HEK293 (cell line): ENCODE measurements around the gene CALR3.

ENCODE experiments used
- CTCF ChIP-seq: fragments of 450-650 bp; formaldehyde crosslinking; IDR thresholded peaks from 2 replicates; pipeline ENCODE4 v1.5.1; 2016; ENCODE audit warnings: missing biosample characterization, missing genetic modification characterization
- EGR2 ChIP-seq: fragments of 450-650 bp; formaldehyde crosslinking; IDR thresholded peaks from 2 replicates; pipeline ENCODE4 v1.5.1; 2016; ENCODE audit warnings: low read depth, missing biosample characterization, missing genetic modification characterization
- GLIS2 ChIP-seq: fragments of 450-650 bp; formaldehyde crosslinking; IDR thresholded peaks from 2 replicates; pipeline ENCODE4 v1.5.1; 2016; ENCODE audit warnings: missing biosample characterization, missing genetic modification characterization
- IKZF3 ChIP-seq: fragments of 450-650 bp; IDR thresholded peaks from 2 replicates; pipeline ENCODE4 v1.5.0; 2018; ENCODE audit warnings: missing biosample characterization, mild to moderate bottlenecking, missing genetic modification characterization, moderate library complexity
- KLF17 ChIP-seq: fragments of 450-650 bp; formaldehyde crosslinking; IDR thresholded peaks from 2 replicates; pipeline ENCODE4 v1.5.1; 2016; ENCODE audit warnings: missing biosample characterization, missing genetic modification characterization
- MZF1 ChIP-seq: fragments of 450-650 bp; formaldehyde crosslinking; IDR thresholded peaks from 2 replicates; pipeline ENCODE4 v1.5.1; 2017; ENCODE audit warnings: missing biosample characterization, missing genetic modification characterization, borderline replicate concordance
- REST ChIP-seq: fragments of 450-650 bp; formaldehyde crosslinking; IDR thresholded peaks from 2 replicates; pipeline ENCODE4 v1.5.1; 2016; ENCODE audit warnings: missing biosample characterization, missing genetic modification characterization
- SALL2 ChIP-seq: fragments of 450-650 bp; formaldehyde crosslinking; IDR thresholded peaks from 2 replicates; pipeline ENCODE4 v1.5.0; 2017; ENCODE audit warnings: missing biosample characterization, mild to moderate bottlenecking, missing genetic modification characterization, borderline replicate concordance
- YY1 ChIP-seq: fragments of 450-650 bp; formaldehyde crosslinking; IDR thresholded peaks from 2 replicates; pipeline ENCODE4 v1.5.1; 2018; ENCODE audit warnings: missing biosample characterization, missing genetic modification characterization
- ZBTB48 ChIP-seq: fragments of 450-650 bp; formaldehyde crosslinking; IDR thresholded peaks from 2 replicates; pipeline ENCODE4 v1.5.1; 2016; ENCODE audit warnings: missing biosample characterization, missing genetic modification characterization
- ZNF133 ChIP-seq: fragments of 450-650 bp; formaldehyde crosslinking; IDR thresholded peaks from 2 replicates; pipeline ENCODE4 v1.5.1; 2016; ENCODE audit warnings: missing biosample characterization, missing genetic modification characterization
- ZNF184 ChIP-seq: fragments of 450-650 bp; IDR thresholded peaks from 2 replicates; pipeline ENCODE4 v1.5.1; 2018; ENCODE audit warnings: missing biosample characterization, mild to moderate bottlenecking, missing genetic modification characterization
- ZNF398 ChIP-seq: fragments of 450-650 bp; formaldehyde crosslinking; IDR thresholded peaks from 2 replicates; pipeline ENCODE4 v1.5.1; 2017; ENCODE audit warnings: missing biosample characterization, missing genetic modification characterization
- ZNF639 ChIP-seq: fragments of 450-650 bp; formaldehyde crosslinking; IDR thresholded peaks from 2 replicates; pipeline ENCODE4 v1.5.1; 2016; ENCODE audit warnings: missing biosample characterization, missing genetic modification characterization

GRCh38 chr19:16536130-16536529 lies 40.2 kb upstream of the CALR3 start:
- TF ChIP-seq CTCF (no peak), MZF1 (tag by site-specific recombination) (no peak), GLIS2 (no peak), EGR2 (tag by site-specific recombination) (no peak), ZNF133 (no peak), REST (tag by site-specific recombination) (no peak), ZNF639 (tag by site-specific recombination) (no peak), ZNF398 (tag by site-specific recombination) (no peak), SALL2 (tag by site-specific recombination) (no peak), IKZF3 (tag by site-specific recombination) (no peak), YY1 (tag by site-specific recombination) (no peak), ZNF184 (tag by site-specific recombination) (no peak), KLF17 (tag by site-specific recombination) (no peak), ZBTB48 (tag by site-specific recombination) (no peak)
